ENCODE measurements around the gene WASHC2A. TPM values are rescaled to one million over a fixed set of nuclear protein-coding genes. Genes with fewer than 3 reads are reported as not detected.
"Not testable (repeated sequence)": the region's sequence is repeated elsewhere in the genome, so short reads cannot be mapped to it uniquely, and the experiment has no call there.

Gene WASHC2A
- total RNA-seq, 1 donor from 2014 or later, result 37.8 TPM

GRCh38 chr10:50143512-50144174 is 75.9 kb downstream of the WASHC2A start:
- not testable (repeated sequence) for DNase-seq (ENCODE audit: low spot score)

GRCh38 chr10:50145575-50145974 is 77.8 kb downstream of the WASHC2A start:
- DNase-seq (ENCODE audit: low spot score), result not testable (repeated sequence)

DNA sequence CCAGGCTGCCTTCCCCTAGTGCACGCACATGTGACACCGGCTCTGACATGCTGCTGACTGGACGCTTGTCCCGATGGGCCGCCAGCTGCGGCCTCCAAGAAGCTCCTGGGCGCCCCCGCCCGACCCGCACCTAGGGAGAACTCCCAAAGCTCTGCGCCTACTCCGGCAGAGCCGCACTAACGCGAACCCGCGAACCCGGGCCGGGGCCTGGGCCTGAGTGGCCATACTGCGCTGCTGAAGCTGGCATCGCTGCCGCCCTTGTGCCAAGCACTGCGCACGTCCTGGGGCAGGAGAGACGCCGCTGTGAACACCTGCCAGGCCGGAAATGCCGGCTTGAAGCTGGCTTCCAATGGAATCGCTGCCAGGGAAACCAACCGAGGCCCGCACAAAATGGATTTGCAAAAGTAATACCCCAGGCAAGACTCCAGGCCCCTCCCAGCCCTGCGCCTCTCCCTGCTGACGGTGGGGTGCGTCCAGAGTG is 85.1 kb downstream of the WASHC2A start:
- peak; percentile 42 for DNase-seq (ENCODE audit: low spot score)

GRCh38 chr10:50157868-50158267 is 90.1 kb downstream of the WASHC2A start:
- not testable (repeated sequence) for DNase-seq (ENCODE audit: low spot score)

DNA sequence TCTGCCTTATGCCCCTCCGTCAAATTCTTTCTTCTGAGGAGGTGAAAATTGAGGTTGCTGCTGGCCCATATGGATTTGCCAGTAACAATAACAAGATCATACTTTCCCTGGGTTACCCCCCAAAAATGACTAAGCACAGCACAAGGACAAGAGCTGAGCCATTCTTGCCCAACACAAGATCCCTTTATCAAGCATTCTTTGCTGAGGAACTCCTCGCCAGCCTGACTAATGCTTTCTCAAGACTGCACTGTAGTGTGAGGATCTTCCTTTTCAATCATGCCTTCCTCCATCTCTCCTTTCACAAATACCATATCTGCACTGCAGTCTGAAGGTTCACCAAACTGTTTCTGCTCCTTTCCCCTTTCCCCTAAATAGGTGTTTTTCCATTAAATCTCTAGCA is 92.1 kb downstream of the WASHC2A start:
- DNase-seq (ENCODE audit: low spot score), result not testable (repeated sequence)

DNA sequence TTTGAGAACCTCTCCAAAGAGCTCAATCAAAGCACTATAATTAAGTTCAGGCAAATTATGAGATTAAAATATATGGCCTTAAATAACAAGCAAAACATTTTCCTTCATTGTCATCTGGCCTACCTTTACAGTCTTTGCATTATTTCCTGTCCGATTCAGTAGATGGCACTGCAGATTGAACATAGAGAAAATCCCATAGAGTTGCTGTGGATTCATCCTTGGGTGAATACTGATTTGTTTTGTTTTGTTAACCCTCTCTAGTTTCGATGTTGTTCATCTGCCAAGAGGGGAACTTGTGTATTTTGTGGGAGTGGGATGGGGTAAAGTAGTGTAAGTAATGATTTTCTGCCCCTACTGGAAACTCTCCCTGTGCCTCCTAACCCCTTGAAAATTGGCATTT is 97.3 kb downstream of the WASHC2A start:
- not testable (repeated sequence) for DNase-seq (ENCODE audit: low spot score)

DNA sequence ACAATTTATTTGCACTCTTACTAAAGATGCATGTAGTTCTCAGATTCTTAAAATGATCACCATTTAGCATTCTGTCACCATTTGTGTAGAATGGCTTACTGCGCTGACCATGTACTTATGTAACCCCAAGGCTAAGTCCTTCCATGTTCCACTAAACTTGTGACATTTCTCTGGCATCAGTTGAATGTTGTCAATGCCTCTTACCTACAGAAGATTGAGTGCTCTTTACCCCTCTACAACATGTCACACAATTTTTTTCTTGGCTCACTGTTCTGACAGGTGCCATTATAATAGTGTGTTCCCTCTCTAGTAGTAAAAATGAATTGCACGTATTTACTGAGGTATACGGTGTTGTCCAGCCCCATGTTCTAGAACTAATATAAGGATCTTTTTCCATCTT is 100.1 kb downstream of the WASHC2A start:
- not testable (repeated sequence) for DNase-seq (ENCODE audit: low spot score)

GRCh38 chr10:50169506-50169905 is 101.8 kb downstream of the WASHC2A start:
- not testable (repeated sequence) for DNase-seq (ENCODE audit: low spot score)

- not testable (repeated sequence) for DNase-seq (ENCODE audit: low spot score)
Observed at GRCh38 chr10:50174788-50175525, 107.2 kb downstream of the WASHC2A start.

Other genes starting within 250 kb of the WASHC2A start
- 38.9 TPM for gene PARG, start 125.9 kb upstream of the WASHC2A start, total RNA-seq
- 34.1 TPM for gene TIMM23B, start 125.9 kb upstream of the WASHC2A start, total RNA-seq
- 27.7 TPM for gene AGAP6, start 79.5 kb upstream of the WASHC2A start, total RNA-seq
- gene ASAH2, start 183.6 kb downstream of the WASHC2A start, total RNA-seq, result 11.3 TPM

All from ureter (tissue), 1 donor.